Fibroblast of mammary gland (primary cell): ENCODE measurements around the gene VAMP4.

Experiments
- DNase-seq: peaks from one replicate; pipeline ENCODE4 v3.0.0-alpha.2; 2010; ENCODE audit warnings: low read depth
- H3K4me3 ChIP-seq: 2 replicates; pipeline ENCODE4 v1.5.1; 2011; ENCODE audit warnings: low read depth, mild to moderate bottlenecking, low read length, moderate library complexity; ENCODE audit not compliant: control insufficient read depth
- TF ChIP-seq, protein P1 (sequence below): conservative IDR thresholded peaks from 2 replicates; pipeline ENCODE4 v1.5.1; 2011; ENCODE audit warnings: low read depth, low read length, inconsistent platforms; ENCODE audit not compliant: control insufficient read depth, insufficient read depth

Gene VAMP4

DNA sequence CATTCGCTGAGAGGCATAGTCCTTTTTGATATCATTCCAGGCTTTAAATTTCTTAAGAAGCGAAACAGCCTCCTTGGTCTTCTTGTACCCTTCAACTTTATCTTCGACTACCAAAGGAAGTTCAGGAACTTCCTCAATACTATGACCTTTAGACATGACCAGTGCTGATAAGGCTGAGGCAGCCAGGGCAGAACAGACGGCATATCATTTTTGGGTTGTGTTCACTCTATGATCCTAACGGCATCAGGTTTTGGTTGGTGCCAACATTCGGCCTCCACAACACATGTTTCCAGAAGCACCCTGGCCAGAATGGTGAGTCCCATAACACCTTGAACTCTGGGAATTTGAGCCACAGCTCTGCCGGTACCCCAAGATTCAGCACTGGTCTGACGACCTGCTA lies 58.0 kb downstream of the VAMP4 start:
- H3K4me3 ChIP-seq = no peak overlapping the region
- TF ChIP-seq, protein P1, sequence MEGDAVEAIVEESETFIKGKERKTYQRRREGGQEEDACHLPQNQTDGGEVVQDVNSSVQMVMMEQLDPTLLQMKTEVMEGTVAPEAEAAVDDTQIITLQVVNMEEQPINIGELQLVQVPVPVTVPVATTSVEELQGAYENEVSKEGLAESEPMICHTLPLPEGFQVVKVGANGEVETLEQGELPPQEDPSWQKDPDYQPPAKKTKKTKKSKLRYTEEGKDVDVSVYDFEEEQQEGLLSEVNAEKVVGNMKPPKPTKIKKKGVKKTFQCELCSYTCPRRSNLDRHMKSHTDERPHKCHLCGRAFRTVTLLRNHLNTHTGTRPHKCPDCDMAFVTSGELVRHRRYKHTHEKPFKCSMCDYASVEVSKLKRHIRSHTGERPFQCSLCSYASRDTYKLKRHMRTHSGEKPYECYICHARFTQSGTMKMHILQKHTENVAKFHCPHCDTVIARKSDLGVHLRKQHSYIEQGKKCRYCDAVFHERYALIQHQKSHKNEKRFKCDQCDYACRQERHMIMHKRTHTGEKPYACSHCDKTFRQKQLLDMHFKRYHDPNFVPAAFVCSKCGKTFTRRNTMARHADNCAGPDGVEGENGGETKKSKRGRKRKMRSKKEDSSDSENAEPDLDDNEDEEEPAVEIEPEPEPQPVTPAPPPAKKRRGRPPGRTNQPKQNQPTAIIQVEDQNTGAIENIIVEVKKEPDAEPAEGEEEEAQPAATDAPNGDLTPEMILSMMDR = no peak
- DNase-seq = no peak

- TF ChIP-seq, protein P1 = no peak
- H3K4me3 ChIP-seq = no peak overlapping the region
- no peak for DNase-seq
Observed at GRCh38 chr1:171680339-171680738, 61.5 kb downstream of the VAMP4 start.

DNA sequence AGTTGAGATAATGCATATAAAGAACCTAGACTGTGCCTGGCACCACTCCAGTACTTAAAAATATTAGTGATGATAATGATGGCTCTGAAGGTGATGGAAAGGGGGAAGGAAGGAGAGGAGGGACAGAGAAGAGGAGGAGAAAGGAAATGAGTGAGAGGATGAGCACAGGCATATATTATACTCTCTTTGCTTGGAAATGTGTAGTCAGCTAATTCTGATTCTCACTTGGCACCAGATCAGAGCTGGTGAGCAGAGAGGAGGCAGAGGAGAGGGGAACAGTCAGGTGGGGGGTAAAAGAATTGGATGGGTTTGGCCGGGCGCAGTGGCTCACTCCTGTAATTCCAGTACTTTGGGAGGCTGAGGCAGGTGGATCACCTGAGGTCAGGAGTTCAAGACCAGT lies 65.0 kb downstream of the VAMP4 start:
- H3K4me3 ChIP-seq = no peak overlapping the region
- no peak for DNase-seq
- TF ChIP-seq, protein P1 = no peak

GRCh38 chr1:171674431-171675405 lies 67.1 kb downstream of the VAMP4 start:
- DNase-seq = no peak
- H3K4me3 ChIP-seq = no peak overlapping the region
- TF ChIP-seq, protein P1 = no peak

DNA sequence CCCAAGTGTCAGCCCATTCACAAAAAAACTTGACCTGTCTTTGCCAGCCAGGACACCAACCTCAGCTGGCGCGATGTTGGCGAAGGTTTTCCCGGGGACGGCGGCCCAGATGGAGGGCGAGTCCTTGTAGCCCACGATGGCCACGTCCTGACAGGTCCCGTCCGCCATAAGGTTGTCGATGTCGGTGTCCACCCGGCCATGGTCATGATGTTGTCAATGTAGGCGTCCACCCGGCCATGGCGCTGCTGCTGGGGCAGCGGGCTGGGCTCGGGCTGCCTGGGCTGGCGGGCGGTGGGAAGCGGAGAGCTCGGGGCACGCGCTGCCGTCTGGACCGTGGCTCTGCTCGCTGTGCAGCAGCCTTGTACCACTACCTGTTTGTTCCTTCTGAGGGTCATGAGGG lies 71.1 kb downstream of the VAMP4 start:
- DNase-seq = no peak
- no peak overlapping the region for H3K4me3 ChIP-seq
- TF ChIP-seq, protein P1 = no peak

- TF ChIP-seq, protein P1 = no peak
- DNase-seq = no peak
- no peak overlapping the region for H3K4me3 ChIP-seq
Observed at GRCh38 chr1:171668372-171668771, 73.5 kb downstream of the VAMP4 start.
